H1 (cell line): ENCODE results near the gene MRPS35. TPM values are rescaled to one million over a fixed set of nuclear protein-coding genes. Genes with fewer than 3 reads are reported as not detected.

ENCODE experiments used
- CREB1 ChIP-seq: IDR thresholded peaks from 2 replicates; pipeline ENCODE4 v1.6.1; 2012; ENCODE audit warnings: inconsistent platforms
- HDAC6 ChIP-seq: IDR thresholded peaks from one replicate; pipeline ENCODE4 v1.7.1; 2012; ENCODE audit warnings: low read depth, mild to moderate bottlenecking, inconsistent platforms, low read length, moderate library complexity
- JUND ChIP-seq: IDR thresholded peaks from 2 replicates; pipeline ENCODE4 v1.6.1; 2011; ENCODE audit warnings: mild to moderate bottlenecking, improper control_type of control experiment, low read length
- KDM1A ChIP-seq: fragments of 200-600, 300-600 bp; sonication (generic); IDR thresholded peaks from 2 replicates; pipeline ENCODE4 v1.7.1; 2016; ENCODE audit warnings: mild to moderate bottlenecking, low read length, borderline replicate concordance
- RAD21 ChIP-seq, 2 experiments: IDR thresholded peaks in 1 of 2; conservative IDR thresholded peaks in 1 of 2; 2 replicates each; pipeline ENCODE4 v1.6.1; 2011; ENCODE audit warnings: low read depth in 2 of 2, low read length in 2 of 2, improper control_type of control experiment in 1 of 2, inconsistent platforms in 1 of 2, mild to moderate bottlenecking in 1 of 2, moderate library complexity in 1 of 2
- polyA plus RNA-seq, 7 experiments: library from polyadenylated mRNA; depleted of rRNA in 3 of 7; stranded (reverse) in 5 of 7; unstranded in 2 of 7; fragments of >200 nt in 5 of 7; fragments of 200-250 nt in 2 of 7; gene quantifications; 1 replicate in 5 of 7; 2 replicates in 1 of 7; 4 replicates in 1 of 7; pipeline versions ENCODE4 v1.2.1 to v1.2.3, GENCODE V29; 2011 to 2013; ENCODE audit warnings: missing spikeins in 2 of 7, mixed read lengths in 2 of 7
- total RNA-seq: library from RNA; stranded (reverse); fragmentation: NEBNext Ultra II Directional; extraction: Animal tissue kit (Norgen Biotek cat#: 25700); gene quantifications from 2 replicates; pipeline ENCODE4 v1.2.1, GENCODE V29; 2021
- TF ChIP-seq, protein P1 (sequence below): IDR thresholded peaks from 2 replicates; pipeline ENCODE4 v1.6.1; 2012; ENCODE audit warnings: low read length, inconsistent platforms

The MRPS35 gene
- total and polyA plus RNA-seq, 2 of the 8 experiments (the other 6 are each of a cell fraction or from before 2014, with no cell fraction given): 26.8 to 47.9 TPM

DNA sequence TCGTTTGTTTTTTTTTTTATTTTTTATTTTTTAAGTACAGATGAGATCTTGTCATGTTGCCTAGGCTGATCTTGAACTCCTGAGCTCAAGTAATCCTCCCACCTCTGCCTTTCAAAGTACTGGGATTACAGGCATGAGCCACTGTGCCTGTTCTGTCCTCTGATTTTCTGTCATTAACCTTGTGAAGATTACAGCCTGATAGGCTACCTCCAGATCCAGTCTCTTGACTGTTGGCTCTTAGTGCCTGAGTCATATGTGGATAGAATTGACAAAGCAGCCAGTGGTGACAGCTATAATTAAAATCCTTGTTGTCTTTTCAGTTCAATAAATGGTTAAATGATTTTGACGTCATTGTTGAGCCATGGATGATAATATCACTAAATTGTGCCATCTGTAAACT is 35.6 kb upstream of the MRPS35 start (continued):
- TF ChIP-seq, protein P1, sequence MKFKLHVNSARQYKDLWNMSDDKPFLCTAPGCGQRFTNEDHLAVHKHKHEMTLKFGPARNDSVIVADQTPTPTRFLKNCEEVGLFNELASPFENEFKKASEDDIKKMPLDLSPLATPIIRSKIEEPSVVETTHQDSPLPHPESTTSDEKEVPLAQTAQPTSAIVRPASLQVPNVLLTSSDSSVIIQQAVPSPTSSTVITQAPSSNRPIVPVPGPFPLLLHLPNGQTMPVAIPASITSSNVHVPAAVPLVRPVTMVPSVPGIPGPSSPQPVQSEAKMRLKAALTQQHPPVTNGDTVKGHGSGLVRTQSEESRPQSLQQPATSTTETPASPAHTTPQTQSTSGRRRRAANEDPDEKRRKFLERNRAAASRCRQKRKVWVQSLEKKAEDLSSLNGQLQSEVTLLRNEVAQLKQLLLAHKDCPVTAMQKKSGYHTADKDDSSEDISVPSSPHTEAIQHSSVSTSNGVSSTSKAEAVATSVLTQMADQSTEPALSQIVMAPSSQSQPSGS: no peak
- no peak for TF ChIP-seq HDAC6
- TF ChIP-seq CREB1: no peak
- no peak for TF ChIP-seq JUND
- no peak for TF ChIP-seq RAD21 (IDR thresholded peaks at IDR 0.05 in 1 of 2, conservative IDR thresholded peaks at IDR 0.05 in 1 of 2; ENCODE audit: low read depth in 2 of 2, low read length in 2 of 2)
- no peak for TF ChIP-seq KDM1A
